ENCODE data around the gene CHN2.

CHN2 gene

GRCh38 chr7:29158795-29159423 lies 35.7 kb upstream of the CHN2 start:
- no peaks in the 10 kb centered on the region for H3K36me3 ChIP-seq (ENCODE audit: control insufficient read depth, insufficient read depth, low read length)
- H3K4me3 ChIP-seq (ENCODE audit: insufficient read depth, low read depth, low read length, poor library complexity, severe bottlenecking) = no peak overlapping the region
- no peaks in the 10 kb centered on the region for H3K27me3 ChIP-seq (replicated peaks; ENCODE audit: control insufficient read depth, insufficient read depth, low read length, poor library complexity, severe bottlenecking)
- no peak for DNase-seq
- no peak overlapping the region for H3K27ac ChIP-seq (ENCODE audit: insufficient read depth, low read length, poor library complexity, severe bottlenecking)
- no peaks in the 10 kb centered on the region for H3K9me3 ChIP-seq (ENCODE audit: control insufficient read depth, low read length)
- H3K4me1 ChIP-seq (ENCODE audit: control insufficient read depth, insufficient read depth, low read length, poor library complexity, severe bottlenecking) = no peaks in the 10 kb centered on the region

- H3K4me3 ChIP-seq (ENCODE audit: insufficient read depth, low read depth, low read length, poor library complexity, severe bottlenecking) = no peak overlapping the region
- no peaks in the 10 kb centered on the region for H3K4me1 ChIP-seq (ENCODE audit: control insufficient read depth, insufficient read depth, low read length, poor library complexity, severe bottlenecking)
Measured at GRCh38 chr7:29160080-29160479, 34.5 kb upstream of the CHN2 start.

GRCh38 chr7:29161231-29161630 lies 33.3 kb upstream of the CHN2 start:
- H3K4me1 ChIP-seq (ENCODE audit: control insufficient read depth, insufficient read depth, low read length, poor library complexity, severe bottlenecking) = no peaks in the 10 kb centered on the region
- no peaks in the 10 kb centered on the region for H3K36me3 ChIP-seq (ENCODE audit: control insufficient read depth, insufficient read depth, low read length)
- no peak for DNase-seq
- H3K27me3 ChIP-seq (replicated peaks; ENCODE audit: control insufficient read depth, insufficient read depth, low read length, poor library complexity, severe bottlenecking) = no peaks in the 10 kb centered on the region
- no peak overlapping the region for H3K27ac ChIP-seq (ENCODE audit: insufficient read depth, low read length, poor library complexity, severe bottlenecking)
- H3K9me3 ChIP-seq (ENCODE audit: control insufficient read depth, low read length) = no peaks in the 10 kb centered on the region
- no peak overlapping the region for H3K4me3 ChIP-seq (ENCODE audit: insufficient read depth, low read depth, low read length, poor library complexity, severe bottlenecking)

More at GRCh38 chr7:29160080-29160479, 34.5 kb upstream of the CHN2 start:
- H3K27me3 ChIP-seq (replicated peaks; ENCODE audit: control insufficient read depth, insufficient read depth, low read length, poor library complexity, severe bottlenecking) = no peaks in the 10 kb centered on the region
- no peaks in the 10 kb centered on the region for H3K9me3 ChIP-seq (ENCODE audit: control insufficient read depth, low read length)
- no peak for DNase-seq
- no peak overlapping the region for H3K27ac ChIP-seq (ENCODE audit: insufficient read depth, low read length, poor library complexity, severe bottlenecking)
- no peaks in the 10 kb centered on the region for H3K36me3 ChIP-seq (ENCODE audit: control insufficient read depth, insufficient read depth, low read length)

DNA sequence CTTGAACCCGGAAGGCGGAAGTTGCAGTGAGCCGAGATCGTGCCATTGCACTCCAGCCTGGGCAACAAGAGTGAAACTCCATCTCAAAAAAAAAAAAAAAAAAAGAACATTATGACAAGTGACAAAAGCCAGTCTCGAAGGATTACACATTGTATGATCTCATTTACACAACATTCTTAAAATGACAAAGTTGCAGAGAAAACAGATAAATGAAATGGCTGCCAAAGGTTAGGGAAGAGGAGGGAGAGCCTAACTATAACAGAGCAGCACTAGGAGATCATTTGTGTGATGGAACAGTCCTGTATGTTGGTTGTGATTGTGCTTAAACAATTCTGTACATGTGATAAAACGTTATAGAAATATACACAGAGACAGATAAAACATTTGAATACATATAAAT lies 32.0 kb upstream of the CHN2 start:
- H3K27ac ChIP-seq (ENCODE audit: insufficient read depth, low read length, poor library complexity, severe bottlenecking) = no peak overlapping the region
- no peak overlapping the region for H3K4me3 ChIP-seq (ENCODE audit: insufficient read depth, low read depth, low read length, poor library complexity, severe bottlenecking)
- DNase-seq = no peak
- no peaks in the 10 kb centered on the region for H3K36me3 ChIP-seq (ENCODE audit: control insufficient read depth, insufficient read depth, low read length)
- H3K9me3 ChIP-seq (ENCODE audit: control insufficient read depth, low read length) = no peaks in the 10 kb centered on the region
- H3K27me3 ChIP-seq (replicated peaks; ENCODE audit: control insufficient read depth, insufficient read depth, low read length, poor library complexity, severe bottlenecking) = no peaks in the 10 kb centered on the region
- no peaks in the 10 kb centered on the region for H3K4me1 ChIP-seq (ENCODE audit: control insufficient read depth, insufficient read depth, low read length, poor library complexity, severe bottlenecking)

DNA sequence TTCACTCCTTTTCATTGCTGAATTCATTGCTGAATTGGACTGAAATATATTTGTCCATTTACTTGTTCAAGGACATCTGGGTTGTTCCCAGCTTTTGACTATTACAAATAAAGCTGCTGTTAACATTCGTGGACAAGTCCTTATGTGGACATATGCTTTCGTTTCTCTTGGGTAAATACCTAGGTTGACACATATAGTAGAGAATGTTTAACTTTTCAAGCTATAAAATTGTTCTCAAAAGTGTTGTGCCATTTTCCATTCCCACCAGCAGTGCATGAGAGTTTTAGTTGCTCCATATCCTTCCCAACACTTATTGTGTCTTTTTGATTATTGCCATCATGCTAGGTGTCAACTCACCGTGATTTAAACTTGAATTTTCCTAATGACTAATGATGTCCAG lies 30.7 kb upstream of the CHN2 start:
- Histone ChIP-seq H3K4me3 (ENCODE audit: insufficient read depth, low read depth, low read length, poor library complexity, severe bottlenecking) (no peak overlapping the region), H3K9me3 (ENCODE audit: control insufficient read depth, low read length) (no peaks in the 10 kb centered on the region), H3K36me3 (ENCODE audit: control insufficient read depth, insufficient read depth, low read length) (no peaks in the 10 kb centered on the region), H3K4me1 (ENCODE audit: control insufficient read depth, insufficient read depth, low read length, poor library complexity, severe bottlenecking) (no peaks in the 10 kb centered on the region), H3K27ac (ENCODE audit: insufficient read depth, low read length, poor library complexity, severe bottlenecking) (no peak overlapping the region), H3K27me3 (replicated peaks; ENCODE audit: control insufficient read depth, insufficient read depth, low read length, poor library complexity, severe bottlenecking) (no peaks in the 10 kb centered on the region)
- DNase-seq = no peak

GRCh38 chr7:29167721-29168120 lies 26.9 kb upstream of the CHN2 start:
- no peak for DNase-seq

GRCh38 chr7:29170781-29171180 lies 23.8 kb upstream of the CHN2 start:
- H3K9me3 ChIP-seq (ENCODE audit: control insufficient read depth, low read length) = no peaks in the 10 kb centered on the region
- H3K36me3 ChIP-seq (ENCODE audit: control insufficient read depth, insufficient read depth, low read length) = no peaks in the 10 kb centered on the region
- no peaks in the 10 kb centered on the region for H3K27me3 ChIP-seq (replicated peaks; ENCODE audit: control insufficient read depth, insufficient read depth, low read length, poor library complexity, severe bottlenecking)
- no peak for DNase-seq
- no peak overlapping the region for H3K4me3 ChIP-seq (ENCODE audit: insufficient read depth, low read depth, low read length, poor library complexity, severe bottlenecking)
- H3K4me1 ChIP-seq (ENCODE audit: control insufficient read depth, insufficient read depth, low read length, poor library complexity, severe bottlenecking) = no peaks in the 10 kb centered on the region
- no peak overlapping the region for H3K27ac ChIP-seq (ENCODE audit: insufficient read depth, low read length, poor library complexity, severe bottlenecking)

More at GRCh38 chr7:29167721-29168120, 26.9 kb upstream of the CHN2 start:
- no peak overlapping the region for H3K27ac ChIP-seq (ENCODE audit: insufficient read depth, low read length, poor library complexity, severe bottlenecking)
- no peak overlapping the region for H3K4me3 ChIP-seq (ENCODE audit: insufficient read depth, low read depth, low read length, poor library complexity, severe bottlenecking)
- no peaks in the 10 kb centered on the region for H3K9me3 ChIP-seq (ENCODE audit: control insufficient read depth, low read length)
- H3K36me3 ChIP-seq (ENCODE audit: control insufficient read depth, insufficient read depth, low read length) = no peaks in the 10 kb centered on the region
- H3K27me3 ChIP-seq (replicated peaks; ENCODE audit: control insufficient read depth, insufficient read depth, low read length, poor library complexity, severe bottlenecking) = no peaks in the 10 kb centered on the region
- no peaks in the 10 kb centered on the region for H3K4me1 ChIP-seq (ENCODE audit: control insufficient read depth, insufficient read depth, low read length, poor library complexity, severe bottlenecking)

DNA sequence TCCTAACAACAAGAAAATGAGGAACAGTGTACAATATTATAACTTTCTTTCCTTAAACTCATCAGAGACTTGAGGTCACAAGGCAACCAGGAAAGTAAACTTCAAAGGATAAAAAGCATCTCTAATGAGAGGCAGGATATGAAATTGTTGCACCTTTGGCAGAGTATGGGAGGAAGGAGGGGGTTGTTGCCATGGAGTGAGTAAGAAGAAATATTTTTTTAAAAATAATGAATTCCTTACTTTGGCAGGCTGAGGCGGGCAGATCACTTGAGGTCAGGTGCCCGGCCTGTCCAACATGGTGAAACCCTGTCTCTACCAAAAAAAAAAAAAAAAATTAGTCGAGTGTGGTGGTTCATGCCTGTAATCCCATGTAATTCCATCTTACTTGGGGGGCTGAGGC lies 21.1 kb upstream of the CHN2 start:
- H3K4me3 ChIP-seq (ENCODE audit: insufficient read depth, low read depth, low read length, poor library complexity, severe bottlenecking) = no peak overlapping the region
- no peaks in the 10 kb centered on the region for H3K4me1 ChIP-seq (ENCODE audit: control insufficient read depth, insufficient read depth, low read length, poor library complexity, severe bottlenecking)
- no peak overlapping the region for H3K27ac ChIP-seq (ENCODE audit: insufficient read depth, low read length, poor library complexity, severe bottlenecking)
- no peaks in the 10 kb centered on the region for H3K36me3 ChIP-seq (ENCODE audit: control insufficient read depth, insufficient read depth, low read length)
- no peaks in the 10 kb centered on the region for H3K27me3 ChIP-seq (replicated peaks; ENCODE audit: control insufficient read depth, insufficient read depth, low read length, poor library complexity, severe bottlenecking)
- H3K9me3 ChIP-seq (ENCODE audit: control insufficient read depth, low read length) = no peaks in the 10 kb centered on the region
- no peak for DNase-seq

DNA sequence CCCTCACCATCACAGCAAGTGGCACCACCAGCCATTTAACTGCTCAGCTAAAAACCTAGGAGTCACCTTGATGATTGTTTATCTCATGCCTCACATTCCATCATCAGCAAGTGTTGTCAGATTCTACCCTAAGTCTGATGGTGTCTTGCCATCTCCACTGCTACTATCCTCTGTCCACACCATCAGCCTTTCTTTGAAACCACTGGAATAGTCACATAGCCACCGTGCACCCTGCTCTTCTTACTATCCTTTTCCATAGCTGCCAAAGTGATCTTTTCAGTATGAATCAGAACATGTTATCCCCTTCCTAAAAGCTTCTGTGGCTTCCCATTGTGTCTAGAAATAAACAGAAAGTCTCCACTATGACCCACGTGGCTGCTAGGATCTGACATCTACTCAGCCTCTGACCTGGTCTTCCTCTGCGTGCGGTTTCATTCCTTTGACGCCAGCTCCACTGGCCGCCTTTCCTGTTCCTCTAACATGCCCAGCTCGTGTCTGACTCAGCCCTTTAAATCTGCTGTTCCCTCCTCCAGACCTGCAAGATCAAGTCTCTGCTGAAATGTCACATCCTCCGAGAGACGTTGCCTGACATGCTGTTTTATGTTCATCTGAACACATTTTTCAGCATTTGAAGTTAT lies 16.5 kb upstream of the CHN2 start:
- no peak for DNase-seq
- H3K36me3 ChIP-seq (ENCODE audit: control insufficient read depth, insufficient read depth, low read length) = no peaks in the 10 kb centered on the region
- H3K27ac ChIP-seq (ENCODE audit: insufficient read depth, low read length, poor library complexity, severe bottlenecking) = no peak overlapping the region
- no peak overlapping the region for H3K4me3 ChIP-seq (ENCODE audit: insufficient read depth, low read depth, low read length, poor library complexity, severe bottlenecking)
- H3K4me1 ChIP-seq (ENCODE audit: control insufficient read depth, insufficient read depth, low read length, poor library complexity, severe bottlenecking) = no peaks in the 10 kb centered on the region
- no peaks in the 10 kb centered on the region for H3K27me3 ChIP-seq (replicated peaks; ENCODE audit: control insufficient read depth, insufficient read depth, low read length, poor library complexity, severe bottlenecking)
- no peaks in the 10 kb centered on the region for H3K9me3 ChIP-seq (ENCODE audit: control insufficient read depth, low read length)

GRCh38 chr7:29179115-29179514 lies 15.5 kb upstream of the CHN2 start:
- Histone ChIP-seq H3K36me3 (ENCODE audit: control insufficient read depth, insufficient read depth, low read length) (no peaks in the 10 kb centered on the region), H3K27ac (ENCODE audit: insufficient read depth, low read length, poor library complexity, severe bottlenecking) (no peak overlapping the region), H3K27me3 (replicated peaks; ENCODE audit: control insufficient read depth, insufficient read depth, low read length, poor library complexity, severe bottlenecking) (no peaks in the 10 kb centered on the region), H3K9me3 (ENCODE audit: control insufficient read depth, low read length) (no peaks in the 10 kb centered on the region), H3K4me1 (ENCODE audit: control insufficient read depth, insufficient read depth, low read length, poor library complexity, severe bottlenecking) (no peaks in the 10 kb centered on the region), H3K4me3 (ENCODE audit: insufficient read depth, low read depth, low read length, poor library complexity, severe bottlenecking) (no peak overlapping the region)
- no peak for DNase-seq

All from effector memory CD4-positive, alpha-beta T cell (primary cell).